Left lung (tissue), 10 donors: ENCODE data around the gene UBL4A. TPM values are rescaled to one million over a fixed set of nuclear protein-coding genes. Genes with fewer than 3 reads are reported as not detected.
A peak's percentile ranks its signal among the peaks of the same experiment; 100 is the strongest.

Experiments used
- ATAC-seq: fragments of 200-7000 bp; cut with Tn5 transposase; one replicate; pipeline ENCODE4 v1.9.1; 2020; ENCODE audit warnings: moderate library complexity
- DNase-seq, 4 donors: peaks; one replicate each; pipeline ENCODE4 v3.0.0-alpha.2; 2013 to 2020
- H3K27ac ChIP-seq, 2 donors: fragments of 200-600 bp; sonication (generic) in 1 of 2; one replicate each; pipeline versions ENCODE4 v1.5.0 to v1.8.0; 2020 to 2021
- H3K27me3 ChIP-seq, 2 donors: fragments of 200-600 bp; sonication (generic) in 1 of 2; one replicate each; pipeline versions ENCODE4 v1.5.0 to v1.8.0; 2020 to 2021
- H3K36me3 ChIP-seq, 2 donors: fragments of 200-600 bp; sonication (generic) in 1 of 2; one replicate each; pipeline versions ENCODE4 v1.5.0 to v1.8.0; 2020 to 2021
- H3K4me1 ChIP-seq, 2 donors: fragments of 200-600 bp; one replicate each; pipeline ENCODE4 v1.8.0; 2021
- H3K4me3 ChIP-seq, 2 donors: fragments of 200-600 bp; sonication (generic) in 1 of 2; one replicate each; pipeline versions ENCODE4 v1.5.0 to v1.8.0; 2020 to 2021; ENCODE audit warnings: mild to moderate bottlenecking in 1 of 2
- H3K9me3 ChIP-seq, 2 donors: fragments of 200-600 bp; sonication (generic) in 1 of 2; one replicate each; pipeline versions ENCODE4 v1.5.0 to v1.8.0; 2020 to 2021
- CTCF ChIP-seq, 2 donors: fragments of 200-600 bp; sonication (generic) in 1 of 2; IDR thresholded peaks; one replicate each; pipeline versions ENCODE4 v1.5.0 to v1.8.0; 2021; ENCODE audit warnings: antibody characterized with exemption in 2 of 2
- intact Hi-C, 2 donors: fragments of 100-400 bp; cut with DNase I; formaldehyde crosslinking; loops; one replicate each; pipeline versions ENCODE4 v1.11.2 to v1.14.2; 2022
- polyA plus RNA-seq, 6 donors: library from polyadenylated mRNA; unstranded; fragments of 120-200 nt; gene quantifications; one replicate each; pipeline ENCODE4 v1.2.1, GENCODE V29; 2013; ENCODE audit not compliant: insufficient read length in 6 of 6
- total RNA-seq, 2 donors: library from RNA; stranded (reverse); fragmentation: NEBNext Ultra II Directional; extraction: Animal tissue kit (Norgen Biotek cat#: 25700); gene quantifications; one replicate each; pipeline ENCODE4 v1.2.1, GENCODE V29; 2021
- donor health status: DM: no; HTN: yes; CAD: no.
- donor health status: DM: no; HTN: no; CAD: no.

UBL4A gene
- total and polyA plus RNA-seq, 8 donors: 24.7 to 37.9 (median 29.1) TPM

GRCh38 chrX:154477891-154478477 is 8.4 kb downstream of the UBL4A start:
- intact Hi-C loops: no loop called here
- no peaks in the 10 kb centered on the region for H3K9me3 ChIP-seq
- no peak for DNase-seq
- peaks cover 0 to 10% of the 10 kb centered on the region in 2 donors for H3K4me1 ChIP-seq
- H3K36me3 ChIP-seq: peaks cover 0 to 3% of the 10 kb centered on the region in 2 donors
- no peak for ATAC-seq
- TF ChIP-seq CTCF (IDR thresholded peaks at IDR 0.05): no peak
- peak overlapping the region; percentile 22 to 43 for H3K4me3 ChIP-seq
- H3K27ac ChIP-seq: peak overlapping the region in 1 of 2 donors; percentile 84
- H3K27me3 ChIP-seq: no peaks in the 10 kb centered on the region

GRCh38 chrX:154476821-154477220 is 9.6 kb downstream of the UBL4A start:
- DNase-seq: no peak

GRCh38 chrX:154473683-154474082 is 12.7 kb downstream of the UBL4A start:
- Histone ChIP-seq H3K9me3 (no peaks in the 10 kb centered on the region), H3K36me3 (peaks cover 0 to 37% of the 10 kb centered on the region in 2 donors), H3K4me1 (peaks cover 0 to 5% of the 10 kb centered on the region in 2 donors), H3K27me3 (no peaks in the 10 kb centered on the region), H3K4me3 (no peak overlapping the region), H3K27ac (no peak overlapping the region)
- no peak for TF ChIP-seq CTCF (IDR thresholded peaks at IDR 0.05)
- no peak for ATAC-seq
- DNase-seq: no peak
- intact Hi-C loops: no loop called here

More at GRCh38 chrX:154476821-154477220, 9.6 kb downstream of the UBL4A start:
- H3K27ac ChIP-seq: no peak overlapping the region
- intact Hi-C loops: no loop called here
- no peaks in the 10 kb centered on the region for H3K9me3 ChIP-seq
- peaks cover 0 to 10% of the 10 kb centered on the region in 2 donors for H3K4me1 ChIP-seq
- peaks cover 0 to 6% of the 10 kb centered on the region in 2 donors for H3K36me3 ChIP-seq
- no peak for TF ChIP-seq CTCF (IDR thresholded peaks at IDR 0.05)
- no peak for ATAC-seq
- H3K27me3 ChIP-seq: no peaks in the 10 kb centered on the region
- H3K4me3 ChIP-seq: no peak overlapping the region

- H3K9me3 ChIP-seq: no peaks in the 10 kb centered on the region
- DNase-seq (no peak), ATAC-seq (no peak)
- no peak overlapping the region for H3K27ac ChIP-seq
- no peaks in the 10 kb centered on the region for H3K27me3 ChIP-seq
- H3K4me1 ChIP-seq: peaks cover 0 to 2% of the 10 kb centered on the region in 2 donors
- intact Hi-C loops: no loop called here
- TF ChIP-seq CTCF (IDR thresholded peaks at IDR 0.05): no peak
- peaks cover 0 to 45% of the 10 kb centered on the region in 2 donors for H3K36me3 ChIP-seq
- H3K4me3 ChIP-seq: no peak overlapping the region
Observed at GRCh38 chrX:154472685-154473632, 13.5 kb downstream of the UBL4A start.
